ENCODE results near the gene GALNT9. TPM values are rescaled to one million over a fixed set of nuclear protein-coding genes. Genes with fewer than 3 reads are reported as not detected.

GALNT9 gene
- total RNA-seq, 1 donor from 2014 or later = not detected

DNA sequence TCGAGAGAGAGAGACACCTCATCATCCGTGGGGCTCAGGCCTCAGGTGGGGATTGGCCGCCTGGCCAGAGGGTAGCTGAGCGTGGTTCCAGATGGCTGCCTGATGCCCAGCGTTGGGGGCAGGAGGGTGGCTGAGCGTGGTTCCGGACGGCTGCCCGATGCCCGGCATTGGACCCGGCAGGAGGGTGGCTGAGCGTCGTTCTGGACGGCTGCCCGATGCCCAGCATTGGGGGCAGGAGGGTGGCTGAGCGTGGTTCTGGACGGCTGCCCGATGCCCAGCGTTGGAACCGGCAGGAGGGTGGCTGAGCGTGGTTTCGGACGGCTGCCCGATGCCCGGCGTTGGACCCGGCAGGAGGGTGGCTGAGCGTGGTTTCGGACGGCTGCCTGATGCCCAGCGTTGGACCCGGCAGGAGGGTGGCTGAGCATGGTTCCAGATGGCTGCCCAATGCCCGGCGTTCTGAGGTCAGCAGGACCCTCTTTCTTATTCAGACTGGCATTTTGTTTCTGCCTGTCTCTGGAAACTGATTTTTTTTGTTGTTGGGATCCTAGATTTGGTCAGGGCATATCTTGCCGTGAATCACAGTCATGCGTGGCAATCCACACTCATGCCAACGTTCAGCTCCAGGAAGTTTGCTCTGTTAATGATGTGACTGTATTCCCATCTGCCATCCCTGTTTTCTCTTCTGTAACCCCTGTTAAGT lies 40.7 kb downstream of the GALNT9 start:
- ATAC-seq (no peak), DNase-seq (ENCODE audit: low spot score) (no peak)
- intact Hi-C loops (cut with DNase I) = no loop called here

GRCh38 chr12:132287391-132288238 lies 41.8 kb downstream of the GALNT9 start:
- DNase-seq (ENCODE audit: low spot score) = no peak
- no peak for ATAC-seq
- intact Hi-C loops (cut with DNase I) = no loop called here

DNA sequence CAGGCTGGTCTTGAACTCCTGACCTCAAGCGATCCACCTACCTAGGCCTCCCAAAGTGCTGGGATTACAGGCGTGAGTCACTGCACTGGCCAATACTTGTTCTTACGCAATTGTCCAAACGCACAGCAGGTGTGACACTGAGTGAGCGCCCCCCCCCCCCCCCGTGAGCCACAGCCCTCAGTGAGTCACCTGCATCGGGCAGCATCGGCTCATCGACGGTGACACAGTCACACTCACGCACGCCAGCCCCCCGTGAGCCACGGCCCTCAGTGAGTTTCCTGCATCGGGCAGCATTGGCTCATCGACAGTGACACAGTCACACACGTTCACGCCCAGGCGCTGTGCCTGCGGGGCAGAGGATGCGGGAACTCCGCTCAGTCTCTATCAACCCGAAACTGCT lies 42.5 kb downstream of the GALNT9 start:
- ATAC-seq = no peak
- no peak for DNase-seq (ENCODE audit: low spot score)
- intact Hi-C loops (cut with DNase I) = no loop called here

GRCh38 chr12:132285991-132286681 lies 43.3 kb downstream of the GALNT9 start:
- intact Hi-C loops (cut with DNase I) = no loop called here
- DNase-seq (ENCODE audit: low spot score) = peak; percentile 75
- ATAC-seq = peak; percentile 76

DNA sequence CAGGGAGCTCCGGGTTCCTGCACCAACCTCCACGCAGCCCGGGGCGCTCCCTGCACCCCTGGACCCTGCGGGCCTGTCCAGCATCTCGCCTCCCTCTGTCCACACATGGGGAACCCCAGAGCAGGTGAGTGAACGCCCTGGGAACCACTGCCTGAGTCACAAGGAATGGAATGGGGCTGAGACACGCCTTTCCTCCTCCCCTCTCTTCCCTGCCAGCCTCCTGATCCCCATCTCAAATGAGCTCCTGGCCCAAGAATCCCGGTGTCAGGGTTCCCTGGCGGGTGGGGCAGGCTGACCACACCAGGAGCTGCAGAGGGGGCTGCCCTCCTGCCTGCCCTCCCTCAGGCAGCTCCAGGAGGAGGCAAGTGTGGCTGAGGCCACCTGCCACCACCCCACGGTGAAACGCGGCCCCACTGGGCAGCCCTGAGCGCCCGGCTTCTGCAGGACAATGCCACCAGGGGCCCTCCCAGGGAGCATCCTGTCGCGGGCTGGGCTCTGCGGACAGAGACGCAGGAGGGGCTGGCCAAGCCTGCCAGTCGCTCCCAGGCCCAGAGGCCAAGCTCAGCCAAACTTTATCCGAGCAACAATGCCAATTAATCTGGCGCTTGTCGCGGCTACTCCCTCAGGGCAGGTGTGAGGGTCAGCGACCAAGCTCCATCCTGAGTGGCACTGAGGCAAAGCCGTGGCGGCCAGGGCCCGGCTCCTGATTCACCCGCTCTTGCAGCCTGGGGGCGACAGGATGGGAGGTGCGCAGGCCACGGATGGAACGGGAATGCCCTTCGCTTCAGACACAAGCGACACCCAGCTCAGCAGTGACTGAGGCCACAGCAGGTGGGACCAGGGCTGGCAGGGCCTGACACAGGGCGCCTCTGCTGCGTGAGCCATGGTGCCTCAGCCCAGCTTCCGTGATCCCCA lies 44.3 kb downstream of the GALNT9 start:
- DNase-seq (ENCODE audit: low spot score) (no peak), ATAC-seq (no peak)
- intact Hi-C loops (cut with DNase I) = no loop called here

GRCh38 chr12:132284071-132284826 lies 45.1 kb downstream of the GALNT9 start:
- ATAC-seq = no peak

GRCh38 chr12:132282950-132283771 lies 46.2 kb downstream of the GALNT9 start:
- DNase-seq (ENCODE audit: low spot score) = no peak
- intact Hi-C loops (cut with DNase I) = no loop called here
- ATAC-seq = no peak

More at GRCh38 chr12:132284071-132284826, 45.1 kb downstream of the GALNT9 start:
- intact Hi-C loops (cut with DNase I) = no loop called here
- DNase-seq (ENCODE audit: low spot score) = no peak

DNA sequence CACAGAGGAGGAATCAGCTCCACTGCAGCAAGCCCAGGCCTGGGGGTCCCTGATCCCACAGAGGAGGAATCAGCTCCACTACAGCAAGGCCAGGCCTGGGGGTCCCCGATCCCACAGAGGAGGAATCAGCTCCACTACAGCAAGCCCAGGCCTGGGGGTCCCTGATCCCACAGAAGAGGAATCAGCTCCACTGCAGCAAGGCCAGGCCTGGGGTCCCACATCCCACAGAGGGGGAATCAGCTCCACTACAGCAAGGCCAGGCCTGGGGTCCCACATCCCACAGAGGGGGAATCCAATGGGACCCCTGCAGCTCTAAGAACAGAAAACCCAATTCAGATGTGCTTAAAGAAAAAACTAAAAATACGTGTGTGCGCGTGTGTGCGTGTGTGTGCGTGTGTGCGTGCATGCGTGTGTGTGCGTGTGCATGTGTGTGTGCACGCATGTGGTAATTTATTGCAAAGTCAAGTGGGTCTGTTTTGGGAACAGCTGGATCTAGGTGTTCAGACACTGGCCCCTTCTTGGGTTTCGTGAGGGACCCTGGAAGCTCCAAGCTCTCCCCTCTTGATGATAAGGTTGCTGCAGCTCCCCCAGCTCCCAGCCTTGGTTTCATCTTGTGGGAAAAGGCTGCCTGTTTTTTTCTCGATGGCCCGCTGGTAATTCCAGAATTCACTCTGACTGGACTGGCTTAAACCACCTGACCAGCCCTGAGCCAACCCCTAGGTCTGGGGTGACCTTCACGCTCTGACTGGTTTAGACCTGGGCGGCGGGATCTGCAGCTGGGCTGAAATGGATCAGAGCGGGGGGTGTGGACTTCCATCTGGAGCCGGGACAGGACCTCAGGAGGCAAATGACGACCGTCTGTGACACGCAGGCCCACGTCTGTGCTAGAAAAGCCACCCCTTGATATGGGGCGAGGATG lies 47.1 kb downstream of the GALNT9 start:
- DNase-seq (ENCODE audit: low spot score) (no peak), ATAC-seq (no peak)
- intact Hi-C loops (cut with DNase I) = no loop called here

DNA sequence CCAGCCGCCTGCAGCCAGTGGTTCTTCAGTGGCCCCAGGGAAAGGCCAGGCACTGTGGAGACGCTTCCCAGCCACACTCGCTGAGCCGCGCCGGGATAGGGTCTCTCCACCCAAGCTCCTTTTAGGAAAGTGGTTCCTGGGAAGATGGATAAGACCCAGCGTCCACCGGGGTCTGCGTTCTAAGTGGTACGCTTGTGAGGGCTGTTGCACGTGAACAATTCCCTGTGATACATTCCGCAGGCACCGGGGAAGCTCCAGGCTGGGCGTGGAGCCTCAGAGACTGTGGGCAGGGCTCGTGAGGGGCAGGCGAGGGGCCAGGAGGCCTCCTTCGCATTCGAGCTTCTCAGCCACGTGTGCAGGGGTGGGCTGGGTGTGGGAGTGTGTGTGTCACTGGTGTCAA lies 48.4 kb downstream of the GALNT9 start:
- intact Hi-C loops (cut with DNase I) = no loop called here
- no peak for DNase-seq (ENCODE audit: low spot score)
- ATAC-seq = no peak

GRCh38 chr12:132280406-132280805 lies 49.0 kb downstream of the GALNT9 start:
- intact Hi-C loops (cut with DNase I) = no loop called here

GRCh38 chr12:132279930-132280329 lies 49.5 kb downstream of the GALNT9 start:
- no peak for ATAC-seq
- no peak for DNase-seq (ENCODE audit: low spot score)
- intact Hi-C loops (cut with DNase I) = no loop called here

More at GRCh38 chr12:132280406-132280805, 49.0 kb downstream of the GALNT9 start:
- ATAC-seq (no peak), DNase-seq (ENCODE audit: low spot score) (no peak)

GRCh38 chr12:132279184-132279889 lies 50.1 kb downstream of the GALNT9 start:
- ATAC-seq (no peak), DNase-seq (ENCODE audit: low spot score) (no peak)
- intact Hi-C loops (cut with DNase I) = no loop called here

DNA sequence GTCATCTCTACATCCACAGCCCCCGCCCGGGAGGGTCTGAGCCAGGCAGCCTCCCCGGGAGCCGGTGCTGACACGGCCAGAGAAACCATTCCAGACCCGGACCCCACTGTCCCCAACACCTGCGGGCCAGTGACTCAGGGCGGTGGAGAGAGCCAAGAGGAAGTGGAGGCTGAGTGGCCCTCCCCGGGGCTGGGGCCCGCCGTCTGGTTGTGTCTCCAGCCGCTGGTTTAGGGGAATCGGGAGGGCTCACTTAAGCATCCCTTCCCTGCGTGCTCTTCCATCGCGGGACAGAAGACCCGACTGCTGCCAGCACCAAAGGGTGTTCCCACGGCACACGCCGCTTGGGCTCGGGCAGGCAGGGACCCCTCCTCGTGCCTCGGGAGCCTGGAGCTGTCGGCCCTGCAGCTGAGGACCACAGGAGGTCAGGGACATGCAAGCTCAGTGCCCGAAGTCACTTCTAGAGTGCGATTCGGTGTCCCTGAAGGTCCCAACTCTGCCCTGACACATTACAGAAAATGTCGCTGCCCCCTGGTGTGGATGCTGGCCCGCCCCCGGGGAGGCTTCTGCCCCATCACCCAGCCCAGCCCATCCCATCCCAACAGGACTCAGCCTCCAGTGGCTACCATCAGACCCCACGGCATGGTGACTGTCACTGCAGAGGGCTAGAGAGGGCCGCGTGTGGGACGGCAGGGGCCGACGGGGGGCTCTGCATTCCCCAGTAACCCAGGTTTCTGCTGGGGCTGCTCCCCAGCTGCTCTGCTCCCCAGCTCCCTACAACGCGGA lies 50.8 kb downstream of the GALNT9 start:
- no peak for DNase-seq (ENCODE audit: low spot score)

GRCh38 chr12:132277949-132278348 lies 51.4 kb downstream of the GALNT9 start:
- no peak for ATAC-seq
- intact Hi-C loops (cut with DNase I) = no loop called here
- DNase-seq (ENCODE audit: low spot score) = no peak

More for the DNA sequence above, 50.8 kb downstream of the GALNT9 start:
- intact Hi-C loops (cut with DNase I) = no loop called here
- no peak for ATAC-seq

DNA sequence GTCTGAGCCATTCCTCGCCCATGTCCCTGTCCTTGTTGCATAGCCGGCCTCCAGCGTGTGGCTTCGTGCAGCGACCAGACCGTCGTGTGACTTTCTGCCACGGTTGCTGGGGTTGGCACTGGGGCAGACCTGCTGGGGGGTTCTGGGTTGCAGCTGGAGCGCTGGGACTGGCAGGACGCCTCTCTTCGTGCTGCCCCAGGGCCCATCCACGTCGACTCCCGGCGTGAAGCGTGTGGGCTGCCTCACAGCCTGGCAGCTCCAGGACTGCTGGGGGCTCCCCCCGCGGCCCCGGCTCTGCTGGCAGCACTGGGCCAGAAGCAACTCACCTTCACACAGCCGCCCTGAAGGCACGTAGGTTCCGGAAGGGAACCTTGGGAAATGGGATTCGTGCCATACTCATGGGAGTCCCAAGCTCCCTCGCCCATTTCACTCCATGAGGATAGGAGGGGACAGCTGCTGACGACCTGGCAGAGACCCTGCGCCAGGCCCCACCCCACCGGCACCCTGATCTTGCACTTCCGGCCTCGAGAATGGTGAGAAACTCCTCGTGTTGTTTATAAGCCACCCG lies 51.9 kb downstream of the GALNT9 start:
- ATAC-seq (no peak), DNase-seq (ENCODE audit: low spot score) (no peak)
- intact Hi-C loops (cut with DNase I) = no loop called here

Measured in sciatic nerve (tissue), 2 donors.